NCI-H2081 (cell line): ENCODE results near the gene SERPINA4.

ENCODE experiments used
- DNase-seq, 2 experiments: peaks; one replicate each; lab custom pipeline; 2025; lab: John Stamatoyannopoulos, UW

Gene SERPINA4

GRCh38 chr14:94560751-94561655 is at the start of gene SERPINA4:
Gene SERPINA4 (plus strand): TSS chr14:94561442. CDS start chr14:94563483, 2,041 bp downstream.
- no peak for DNase-seq

GRCh38 chr14:94514351-94514750 is 46.9 kb upstream of the SERPINA4 start:
- no peak for DNase-seq

- DNase-seq, result no peak
These were observed 45.8 kb upstream of the SERPINA4 start for GRCh38 chr14:94515426-94515825.

GRCh38 chr14:94515856-94516255 is 45.4 kb upstream of the SERPINA4 start:
- no peak for DNase-seq

GRCh38 chr14:94517248-94517640 is 44.0 kb upstream of the SERPINA4 start:
- DNase-seq, result no peak

DNA sequence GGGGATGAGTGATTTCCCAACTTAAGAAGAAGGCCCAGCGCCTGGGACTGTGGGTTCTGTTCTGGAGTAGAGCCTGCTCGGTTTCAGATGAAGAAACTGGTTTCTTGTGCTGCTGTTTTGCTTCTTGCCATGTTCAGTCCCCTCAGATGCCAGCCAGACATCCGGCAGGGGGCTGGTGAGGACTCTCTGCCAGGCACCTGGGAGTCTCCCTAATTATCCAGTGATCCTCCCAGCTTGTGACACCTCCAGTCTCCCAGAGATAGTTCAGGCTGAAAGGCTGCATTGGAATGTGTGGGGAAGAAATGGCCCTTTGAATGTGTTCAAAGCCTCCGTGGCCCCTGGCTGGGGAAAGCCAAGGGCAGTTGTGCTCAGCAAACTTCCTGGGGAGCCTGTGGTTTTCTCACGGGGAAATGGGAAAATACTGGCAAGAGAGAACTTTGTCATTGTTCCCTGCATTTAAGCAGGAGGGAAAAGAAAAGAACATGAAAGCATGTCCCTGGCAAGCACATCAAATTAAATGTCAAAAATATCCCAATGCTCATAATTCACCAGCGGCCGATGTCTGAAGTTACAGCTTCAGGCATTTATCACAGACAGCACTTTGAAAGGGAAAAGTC is 43.5 kb upstream of the SERPINA4 start:
- DNase-seq, result no peak

DNA sequence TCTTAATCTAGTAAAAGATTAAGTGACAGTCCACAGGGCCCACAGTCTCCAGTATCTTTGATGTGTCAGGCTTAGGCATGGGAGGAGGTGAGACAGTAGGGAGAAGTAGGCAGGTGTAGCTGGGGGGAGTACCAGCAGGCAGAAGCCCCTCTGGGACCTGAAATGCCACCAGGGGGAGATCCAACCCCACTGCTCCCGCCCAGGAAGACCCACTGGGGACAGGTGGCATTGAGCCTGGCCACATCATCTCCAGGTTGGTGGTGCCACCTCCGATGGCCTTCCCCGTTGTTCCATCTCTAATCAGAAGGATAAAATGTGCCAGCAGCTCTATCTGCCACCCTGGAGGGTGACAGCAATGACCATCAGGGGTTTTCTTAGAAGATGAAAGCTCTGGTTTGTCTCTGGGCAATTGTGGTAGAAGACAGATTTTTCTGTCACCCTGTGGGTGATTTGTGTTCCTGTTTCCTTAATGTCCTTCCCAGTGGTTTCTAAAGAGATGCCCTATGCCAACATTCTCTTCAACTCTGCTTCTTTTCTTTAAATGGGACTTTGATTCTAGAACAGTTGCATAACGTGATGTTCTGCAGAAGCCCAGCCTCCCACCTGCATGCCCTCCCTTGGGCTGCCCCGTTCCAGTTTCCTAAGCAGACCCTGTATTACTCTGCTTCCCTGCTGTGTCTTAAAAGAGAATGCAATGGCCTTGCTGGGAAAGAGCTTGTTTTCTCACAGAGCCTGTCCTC is 39.7 kb upstream of the SERPINA4 start:
- no peak for DNase-seq

DNA sequence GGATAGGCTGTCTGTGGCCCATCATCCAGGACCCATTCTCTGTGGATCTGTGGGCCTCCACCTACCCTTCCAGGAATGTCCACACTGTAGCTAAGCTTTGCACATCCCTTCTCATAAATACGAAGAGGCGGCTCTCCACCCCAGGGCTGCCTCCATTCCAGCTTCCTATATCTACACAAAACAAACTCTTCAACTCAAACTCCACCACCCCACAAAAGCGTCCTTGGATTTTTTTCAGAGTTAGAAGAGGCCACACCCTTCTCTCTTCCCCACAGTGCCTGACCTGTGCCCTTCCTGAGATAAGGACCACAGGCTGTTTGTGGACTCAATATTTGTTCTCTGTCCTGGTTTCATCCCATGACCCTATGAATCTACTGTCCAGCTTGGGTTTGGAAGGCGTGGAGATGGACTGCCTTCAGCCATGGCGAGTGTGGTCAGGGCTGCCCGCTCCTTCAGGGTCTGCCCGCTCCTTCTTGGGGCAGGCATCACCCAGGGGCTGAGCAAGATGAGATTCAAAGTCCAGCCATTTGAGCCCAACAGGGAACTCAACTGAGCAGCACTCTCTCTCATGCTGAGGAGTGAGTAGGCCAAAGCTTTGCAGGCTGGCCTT is 39.0 kb upstream of the SERPINA4 start:
- no peak for DNase-seq

GRCh38 chr14:94523265-94523664 is 38.0 kb upstream of the SERPINA4 start:
- DNase-seq, result no peak

- DNase-seq, result no peak
These were observed 37.1 kb upstream of the SERPINA4 start for GRCh38 chr14:94524093-94524492.

- DNase-seq, result no peak
These were observed 30.1 kb upstream of the SERPINA4 start for GRCh38 chr14:94531187-94531586.

DNA sequence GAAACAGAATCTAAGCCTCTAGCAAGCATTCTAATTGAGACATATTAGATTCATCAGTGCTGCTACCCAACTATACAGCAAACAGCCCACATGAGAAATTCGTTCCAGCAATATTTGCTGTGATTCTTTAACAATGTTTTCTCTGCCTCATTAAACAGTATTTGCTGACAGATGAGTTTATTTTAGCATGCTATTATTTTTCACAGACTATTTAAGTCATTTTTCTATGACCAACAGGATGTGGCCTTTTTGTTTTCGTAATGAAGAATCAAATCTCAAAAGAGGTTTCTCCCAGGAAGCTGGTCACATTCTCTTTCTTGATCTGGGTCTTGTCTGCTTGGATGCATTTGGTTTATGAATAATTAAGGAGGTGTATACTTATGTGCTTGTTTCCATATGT is 28.8 kb upstream of the SERPINA4 start:
- no peak for DNase-seq

GRCh38 chr14:94535506-94535905 is 25.7 kb upstream of the SERPINA4 start:
- no peak for DNase-seq

DNA sequence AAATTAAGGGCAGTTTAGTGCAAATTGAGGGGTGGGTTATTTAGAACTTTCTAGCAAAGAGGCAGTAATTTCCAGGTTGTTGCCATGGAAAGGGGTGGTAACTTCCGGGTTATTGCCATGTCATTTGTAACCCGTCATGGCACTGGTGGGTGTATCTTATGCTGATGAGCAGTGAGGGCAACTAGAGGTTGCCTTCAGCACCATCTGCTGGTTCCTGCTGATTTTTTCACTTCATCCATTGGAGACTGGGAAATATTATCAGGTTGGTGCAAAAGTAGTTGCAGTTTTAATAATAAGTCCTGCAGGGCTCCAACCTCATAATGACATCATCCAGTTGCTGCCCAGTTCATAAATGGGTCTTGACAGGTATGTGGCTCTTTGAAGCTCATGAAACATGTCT is 24.4 kb upstream of the SERPINA4 start:
- no peak for DNase-seq

- no peak for DNase-seq
These were observed 23.0 kb upstream of the SERPINA4 start for GRCh38 chr14:94538070-94538740.

- DNase-seq, result no peak
These were observed 22.1 kb upstream of the SERPINA4 start for GRCh38 chr14:94539181-94539580.

- DNase-seq, result no peak
These were observed 21.0 kb upstream of the SERPINA4 start for GRCh38 chr14:94540031-94540794.

DNA sequence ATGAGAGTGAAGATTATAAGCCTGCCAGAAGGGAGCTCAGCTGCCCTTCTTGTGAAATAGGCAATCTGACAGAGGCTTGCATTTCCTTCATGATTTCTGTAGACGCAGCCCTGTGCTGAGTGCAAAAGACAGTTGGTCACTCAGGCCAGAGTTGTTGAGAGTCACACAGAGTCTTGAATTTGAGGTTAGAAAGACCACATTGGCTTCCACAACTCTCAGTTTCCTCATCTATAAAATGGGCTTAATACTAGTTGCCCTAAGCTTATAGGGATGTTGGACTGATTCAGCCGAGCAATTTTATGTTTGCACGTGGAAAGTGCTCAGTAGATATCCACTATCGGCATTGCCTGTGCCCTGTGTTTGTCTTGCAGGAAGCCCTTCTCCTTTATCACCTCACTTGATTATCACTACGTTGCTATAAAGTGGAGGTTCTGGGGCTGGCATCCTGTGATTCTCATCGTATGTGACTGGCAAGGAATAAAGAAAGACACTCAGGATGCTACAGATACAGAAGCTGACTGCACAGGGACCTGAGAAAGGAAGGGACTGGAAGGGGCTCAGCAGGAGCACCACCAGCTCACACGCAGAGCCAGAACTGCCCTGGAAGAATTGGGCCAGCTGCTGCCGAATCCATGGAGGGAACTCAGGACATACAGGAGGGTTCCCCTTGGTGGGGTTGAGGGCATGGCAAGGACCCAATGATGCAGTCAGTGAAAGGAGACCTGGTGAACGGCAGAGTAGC is 19.8 kb upstream of the SERPINA4 start:
- DNase-seq, result no peak

- DNase-seq, result no peak
These were observed 19.0 kb upstream of the SERPINA4 start for GRCh38 chr14:94542111-94542810.
